HepG2 (cell line): ENCODE results near the gene E2F1. TPM values are rescaled to one million over a fixed set of nuclear protein-coding genes. Genes with fewer than 3 reads are reported as not detected.

Experiments
- ATM ChIP-seq: fragments of 450-650 bp; IDR thresholded peaks from 2 replicates; pipeline ENCODE4 v1.7.1; 2017; ENCODE audit warnings: mild to moderate bottlenecking, borderline replicate concordance
- MED13 ChIP-seq: sonication (generic); formaldehyde crosslinking; IDR thresholded peaks from 2 replicates; pipeline ENCODE4 v1.5.0; 2020; ENCODE audit warnings: missing genetic modification reagents
- RBFOX2 ChIP-seq: fragments of 200-400 bp; formaldehyde crosslinking; IDR thresholded peaks from 2 replicates; pipeline ENCODE4 v1.6.1; 2017; ENCODE audit warnings: low read depth, mild to moderate bottlenecking, low read length
- SMAD9 ChIP-seq: sonication (generic); formaldehyde crosslinking; IDR thresholded peaks from 2 replicates; pipeline ENCODE4 v1.5.1; 2020; ENCODE audit warnings: mild to moderate bottlenecking, missing genetic modification reagents
- SRF ChIP-seq: IDR thresholded peaks from 2 replicates; pipeline ENCODE4 v1.6.1; 2011; ENCODE audit warnings: mild to moderate bottlenecking, low read depth, low read length, moderate library complexity
- XBP1 ChIP-seq: sonication (generic); formaldehyde crosslinking; IDR thresholded peaks from 2 replicates; pipeline ENCODE4 v1.5.0; 2020; ENCODE audit warnings: missing genetic modification reagents
- ZFP36 ChIP-seq: fragments of 150-350 bp; IDR thresholded peaks from 2 replicates; pipeline ENCODE4 v1.6.1; 2018; ENCODE audit warnings: borderline replicate concordance, low read length, low read depth; ENCODE audit not compliant: partially characterized antibody
- ZMYM3 ChIP-seq: sonication (generic); formaldehyde crosslinking; IDR thresholded peaks from 2 replicates; pipeline ENCODE4 v1.5.1; 2020; ENCODE audit warnings: mild to moderate bottlenecking, missing genetic modification reagents
- ZNF432 ChIP-seq: sonication (generic); formaldehyde crosslinking; IDR thresholded peaks from 2 replicates; pipeline ENCODE4 v1.5.0; 2020; ENCODE audit warnings: missing genetic modification reagents, mild to moderate bottlenecking, borderline replicate concordance
- ZNF703 ChIP-seq: sonication (generic); formaldehyde crosslinking; IDR thresholded peaks from 2 replicates; pipeline ENCODE4 v1.5.1; 2020; ENCODE audit warnings: missing genetic modification reagents, mild to moderate bottlenecking, moderate library complexity, borderline replicate concordance
- ZNF720 ChIP-seq: sonication (generic); formaldehyde crosslinking; IDR thresholded peaks from 2 replicates; pipeline ENCODE4 v1.4.0; 2020; ENCODE audit warnings: missing genetic modification reagents
- ZNF768 ChIP-seq: sonication (generic); formaldehyde crosslinking; IDR thresholded peaks from 2 replicates; pipeline ENCODE4 v1.4.0; 2020; ENCODE audit warnings: missing genetic modification reagents
- ZNF782 ChIP-seq: sonication (generic); formaldehyde crosslinking; IDR thresholded peaks from 2 replicates; pipeline ENCODE4 v1.4.0; 2020; ENCODE audit warnings: missing genetic modification reagents, mild to moderate bottlenecking, borderline replicate concordance
- polyA plus RNA-seq, 8 experiments: library from polyadenylated mRNA; depleted of rRNA in 3 of 8; stranded (reverse) in 7 of 8; unstranded in 1 of 8; fragments of >200 nt; fragmentation: Illumina TruSeq in 4 of 8; extraction: Trizol in 4 of 8; gene quantifications; 2 replicates each; pipeline versions ENCODE4 v1.2.1 to v1.2.3, GENCODE V29; 2011 to 2016; ENCODE audit warnings: low read depth in 4 of 8, missing spikeins in 1 of 8, mixed read lengths in 1 of 8; ENCODE audit not compliant: insufficient read depth in 1 of 8
- total RNA-seq, 5 experiments: library from RNA; depleted of rRNA; stranded (reverse); fragments of >200 nt; fragmentation: Illumina TruSeq; extraction: Trizol; gene quantifications; 2 replicates each; pipeline ENCODE4 v1.2.3, GENCODE V29; 2016; ENCODE audit warnings: low read depth in 1 of 5
- TF ChIP-seq, protein P1 (sequence below): IDR thresholded peaks from 2 replicates; pipeline ENCODE4 v1.6.1; 2012; ENCODE audit warnings: low read length, improper control_type of control experiment
- TF ChIP-seq, protein P2 (sequence below): sonication (generic); formaldehyde crosslinking; IDR thresholded peaks from 2 replicates; pipeline ENCODE4 v1.5.0; 2020; ENCODE audit warnings: missing genetic modification reagents
- TF ChIP-seq, protein P3 (sequence below): sonication (generic); formaldehyde crosslinking; IDR thresholded peaks from 2 replicates; pipeline ENCODE4 v1.4.0; 2020; ENCODE audit warnings: missing genetic modification reagents
- TF ChIP-seq, protein P4 (sequence below): IDR thresholded peaks from 2 replicates; pipeline ENCODE4 v1.6.1; 2016; ENCODE audit warnings: missing compliant biosample characterization, missing genetic modification reagents, borderline replicate concordance

Gene E2F1
- total and polyA plus RNA-seq, 2 of the 13 experiments (the other 11 are each of a cell fraction or from before 2014, with no cell fraction given) = 25.5 to 39.4 TPM

DNA sequence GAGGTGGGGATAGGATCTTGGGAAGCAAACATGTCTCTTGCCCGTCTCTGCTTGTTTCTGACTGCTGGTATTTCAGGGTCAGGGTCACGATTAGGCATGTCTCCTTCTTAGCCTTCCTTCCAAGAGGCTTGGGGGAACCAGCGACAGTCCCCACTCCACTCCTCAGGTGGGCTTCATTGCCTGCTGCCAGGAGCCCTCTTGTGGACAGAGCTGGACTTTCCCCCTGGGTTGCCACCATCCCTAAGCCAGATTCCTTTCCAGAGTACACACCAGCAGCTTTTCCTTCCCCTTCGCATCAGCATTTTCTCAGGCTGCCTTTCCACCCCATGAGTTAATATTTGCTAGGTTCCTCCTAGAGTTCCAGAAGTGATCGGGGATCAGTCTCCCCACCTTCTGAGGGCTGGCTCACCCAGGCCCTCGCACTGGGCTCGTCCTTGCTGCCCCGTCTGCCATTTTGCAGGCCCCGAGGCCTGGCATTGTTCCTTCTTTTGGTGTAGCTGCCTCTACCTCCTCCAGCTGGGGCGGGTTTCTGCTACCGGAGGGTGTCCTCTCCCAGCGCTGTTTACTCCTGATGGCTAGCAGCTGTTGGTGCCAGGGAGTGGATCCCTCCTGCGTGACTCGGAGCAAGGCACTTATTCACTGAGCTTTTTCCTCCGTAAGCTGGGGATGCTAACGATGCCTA lies 32.8 kb downstream of the E2F1 start (continued):
- TF ChIP-seq MED13 (no peak), ZNF432 (no peak), ZNF703 (CRISPR knock-in tag) (no peak), SMAD9 (CRISPR knock-in tag) (0 out of 2 replicates have a peak, but pooled peaks have one; percentile 70), ZNF768 (CRISPR knock-in tag) (peak; percentile 59; the same call in 1 of the 2 replicates), XBP1 (CRISPR knock-in tag) (no peak), ZFP36 (no peak), ZNF782 (CRISPR knock-in tag) (0 out of 2 replicates have a peak, but pooled peaks have one; percentile 54), ATM (no peak), RBFOX2 (no peak), ZNF720 (CRISPR knock-in tag) (peak; percentile 67; the same call in 1 of the 2 replicates), SRF (no peak), ZMYM3 (CRISPR knock-in tag) (no peak)
- TF ChIP-seq, protein P1, sequence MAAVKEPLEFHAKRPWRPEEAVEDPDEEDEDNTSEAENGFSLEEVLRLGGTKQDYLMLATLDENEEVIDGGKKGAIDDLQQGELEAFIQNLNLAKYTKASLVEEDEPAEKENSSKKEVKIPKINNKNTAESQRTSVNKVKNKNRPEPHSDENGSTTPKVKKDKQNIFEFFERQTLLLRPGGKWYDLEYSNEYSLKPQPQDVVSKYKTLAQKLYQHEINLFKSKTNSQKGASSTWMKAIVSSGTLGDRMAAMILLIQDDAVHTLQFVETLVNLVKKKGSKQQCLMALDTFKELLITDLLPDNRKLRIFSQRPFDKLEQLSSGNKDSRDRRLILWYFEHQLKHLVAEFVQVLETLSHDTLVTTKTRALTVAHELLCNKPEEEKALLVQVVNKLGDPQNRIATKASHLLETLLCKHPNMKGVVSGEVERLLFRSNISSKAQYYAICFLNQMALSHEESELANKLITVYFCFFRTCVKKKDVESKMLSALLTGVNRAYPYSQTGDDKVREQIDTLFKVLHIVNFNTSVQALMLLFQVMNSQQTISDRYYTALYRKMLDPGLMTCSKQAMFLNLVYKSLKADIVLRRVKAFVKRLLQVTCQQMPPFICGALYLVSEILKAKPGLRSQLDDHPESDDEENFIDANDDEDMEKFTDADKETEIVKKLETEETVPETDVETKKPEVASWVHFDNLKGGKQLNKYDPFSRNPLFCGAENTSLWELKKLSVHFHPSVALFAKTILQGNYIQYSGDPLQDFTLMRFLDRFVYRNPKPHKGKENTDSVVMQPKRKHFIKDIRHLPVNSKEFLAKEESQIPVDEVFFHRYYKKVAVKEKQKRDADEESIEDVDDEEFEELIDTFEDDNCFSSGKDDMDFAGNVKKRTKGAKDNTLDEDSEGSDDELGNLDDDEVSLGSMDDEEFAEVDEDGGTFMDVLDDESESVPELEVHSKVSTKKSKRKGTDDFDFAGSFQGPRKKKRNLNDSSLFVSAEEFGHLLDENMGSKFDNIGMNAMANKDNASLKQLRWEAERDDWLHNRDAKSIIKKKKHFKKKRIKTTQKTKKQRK = no peak
- TF ChIP-seq, protein P2, sequence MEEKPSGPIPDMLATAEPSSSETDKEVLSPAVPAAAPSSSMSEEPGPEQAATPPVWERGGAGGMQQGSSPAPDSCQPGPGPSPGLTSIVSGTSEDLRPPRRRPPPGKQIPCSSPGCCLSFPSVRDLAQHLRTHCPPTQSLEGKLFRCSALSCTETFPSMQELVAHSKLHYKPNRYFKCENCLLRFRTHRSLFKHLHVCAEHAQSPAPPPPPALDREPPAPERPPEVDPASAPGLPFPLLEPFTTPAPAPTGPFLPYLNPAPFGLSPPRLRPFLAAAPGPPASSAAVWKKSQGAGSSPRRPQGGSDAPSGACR = peak; percentile 55
- TF ChIP-seq, protein P3, sequence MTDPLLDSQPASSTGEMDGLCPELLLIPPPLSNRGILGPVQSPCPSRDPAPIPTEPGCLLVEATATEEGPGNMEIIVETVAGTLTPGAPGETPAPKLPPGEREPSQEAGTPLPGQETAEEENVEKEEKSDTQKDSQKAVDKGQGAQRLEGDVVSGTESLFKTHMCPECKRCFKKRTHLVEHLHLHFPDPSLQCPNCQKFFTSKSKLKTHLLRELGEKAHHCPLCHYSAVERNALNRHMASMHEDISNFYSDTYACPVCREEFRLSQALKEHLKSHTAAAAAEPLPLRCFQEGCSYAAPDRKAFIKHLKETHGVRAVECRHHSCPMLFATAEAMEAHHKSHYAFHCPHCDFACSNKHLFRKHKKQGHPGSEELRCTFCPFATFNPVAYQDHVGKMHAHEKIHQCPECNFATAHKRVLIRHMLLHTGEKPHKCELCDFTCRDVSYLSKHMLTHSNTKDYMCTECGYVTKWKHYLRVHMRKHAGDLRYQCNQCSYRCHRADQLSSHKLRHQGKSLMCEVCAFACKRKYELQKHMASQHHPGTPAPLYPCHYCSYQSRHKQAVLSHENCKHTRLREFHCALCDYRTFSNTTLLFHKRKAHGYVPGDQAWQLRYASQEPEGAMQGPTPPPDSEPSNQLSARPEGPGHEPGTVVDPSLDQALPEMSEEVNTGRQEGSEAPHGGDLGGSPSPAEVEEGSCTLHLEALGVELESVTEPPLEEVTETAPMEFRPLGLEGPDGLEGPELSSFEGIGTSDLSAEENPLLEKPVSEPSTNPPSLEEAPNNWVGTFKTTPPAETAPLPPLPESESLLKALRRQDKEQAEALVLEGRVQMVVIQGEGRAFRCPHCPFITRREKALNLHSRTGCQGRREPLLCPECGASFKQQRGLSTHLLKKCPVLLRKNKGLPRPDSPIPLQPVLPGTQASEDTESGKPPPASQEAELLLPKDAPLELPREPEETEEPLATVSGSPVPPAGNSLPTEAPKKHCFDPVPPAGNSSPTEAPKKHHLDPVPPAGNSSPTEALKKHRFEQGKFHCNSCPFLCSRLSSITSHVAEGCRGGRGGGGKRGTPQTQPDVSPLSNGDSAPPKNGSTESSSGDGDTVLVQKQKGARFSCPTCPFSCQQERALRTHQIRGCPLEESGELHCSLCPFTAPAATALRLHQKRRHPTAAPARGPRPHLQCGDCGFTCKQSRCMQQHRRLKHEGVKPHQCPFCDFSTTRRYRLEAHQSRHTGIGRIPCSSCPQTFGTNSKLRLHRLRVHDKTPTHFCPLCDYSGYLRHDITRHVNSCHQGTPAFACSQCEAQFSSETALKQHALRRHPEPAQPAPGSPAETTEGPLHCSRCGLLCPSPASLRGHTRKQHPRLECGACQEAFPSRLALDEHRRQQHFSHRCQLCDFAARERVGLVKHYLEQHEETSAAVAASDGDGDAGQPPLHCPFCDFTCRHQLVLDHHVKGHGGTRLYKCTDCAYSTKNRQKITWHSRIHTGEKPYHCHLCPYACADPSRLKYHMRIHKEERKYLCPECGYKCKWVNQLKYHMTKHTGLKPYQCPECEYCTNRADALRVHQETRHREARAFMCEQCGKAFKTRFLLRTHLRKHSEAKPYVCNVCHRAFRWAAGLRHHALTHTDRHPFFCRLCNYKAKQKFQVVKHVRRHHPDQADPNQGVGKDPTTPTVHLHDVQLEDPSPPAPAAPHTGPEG (CRISPR knock-in tag) = 0 out of 2 replicates have a peak, but pooled peaks have one; percentile 20
- TF ChIP-seq, protein P4, sequence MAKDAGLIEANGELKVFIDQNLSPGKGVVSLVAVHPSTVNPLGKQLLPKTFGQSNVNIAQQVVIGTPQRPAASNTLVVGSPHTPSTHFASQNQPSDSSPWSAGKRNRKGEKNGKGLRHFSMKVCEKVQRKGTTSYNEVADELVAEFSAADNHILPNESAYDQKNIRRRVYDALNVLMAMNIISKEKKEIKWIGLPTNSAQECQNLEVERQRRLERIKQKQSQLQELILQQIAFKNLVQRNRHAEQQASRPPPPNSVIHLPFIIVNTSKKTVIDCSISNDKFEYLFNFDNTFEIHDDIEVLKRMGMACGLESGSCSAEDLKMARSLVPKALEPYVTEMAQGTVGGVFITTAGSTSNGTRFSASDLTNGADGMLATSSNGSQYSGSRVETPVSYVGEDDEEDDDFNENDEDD (CRISPR knock-in tag) = peak; percentile 22; the same call in 1 of the 2 replicates
